Testis (tissue), 2 donors: ENCODE results near the gene SAMD11.

ENCODE experiments used
- POLR2A ChIP-seq: fragments of 450-650 bp; IDR thresholded peaks from one replicate; pipeline ENCODE4 v1.6.1; 2017; ENCODE audit warnings: antibody characterized with exemption, mild to moderate bottlenecking, moderate library complexity
- TF ChIP-seq, protein P1 (sequence below), 3 experiments: fragments of 450-650 bp in 2 of 3; fragments of 200-600 bp in 1 of 3; sonication (generic) in 1 of 3; IDR thresholded peaks; one replicate each; pipeline ENCODE4 v1.5.1; 2016 to 2019; ENCODE audit warnings: antibody characterized with exemption in 3 of 3, mild to moderate bottlenecking in 2 of 3, moderate library complexity in 1 of 3

DNA sequence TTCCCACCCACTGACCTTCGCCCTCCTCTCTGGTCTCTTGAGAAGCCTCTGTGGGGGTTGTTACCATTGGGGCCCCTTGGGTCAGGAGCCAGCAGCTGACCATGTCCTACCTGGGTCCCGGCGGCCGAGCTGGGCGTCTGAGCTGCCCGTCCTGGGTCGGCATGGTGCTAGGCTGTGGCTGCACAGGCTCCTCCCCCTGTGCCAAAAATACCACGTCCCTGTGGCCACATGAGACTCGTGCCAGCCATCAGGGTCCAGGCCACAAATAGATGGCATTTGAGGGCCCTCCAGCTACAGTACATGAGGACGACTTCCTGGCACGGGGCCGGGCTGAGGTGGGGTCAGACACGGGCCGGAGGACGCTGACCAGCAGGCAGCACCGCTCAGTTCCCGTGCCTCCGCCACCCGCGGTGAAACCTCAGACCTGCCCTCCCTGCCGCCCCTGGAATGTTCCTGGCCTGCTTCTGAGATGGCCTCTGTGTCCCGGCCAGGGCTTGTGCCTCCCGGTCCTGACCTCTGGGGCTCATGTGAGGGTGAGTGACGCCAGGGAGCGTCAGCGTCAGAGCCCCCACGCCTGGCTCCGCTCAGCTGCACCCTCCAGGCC lies 58.3 kb downstream of the SAMD11 start, which contains the start of gene PERM1:
- TF ChIP-seq, protein P1, sequence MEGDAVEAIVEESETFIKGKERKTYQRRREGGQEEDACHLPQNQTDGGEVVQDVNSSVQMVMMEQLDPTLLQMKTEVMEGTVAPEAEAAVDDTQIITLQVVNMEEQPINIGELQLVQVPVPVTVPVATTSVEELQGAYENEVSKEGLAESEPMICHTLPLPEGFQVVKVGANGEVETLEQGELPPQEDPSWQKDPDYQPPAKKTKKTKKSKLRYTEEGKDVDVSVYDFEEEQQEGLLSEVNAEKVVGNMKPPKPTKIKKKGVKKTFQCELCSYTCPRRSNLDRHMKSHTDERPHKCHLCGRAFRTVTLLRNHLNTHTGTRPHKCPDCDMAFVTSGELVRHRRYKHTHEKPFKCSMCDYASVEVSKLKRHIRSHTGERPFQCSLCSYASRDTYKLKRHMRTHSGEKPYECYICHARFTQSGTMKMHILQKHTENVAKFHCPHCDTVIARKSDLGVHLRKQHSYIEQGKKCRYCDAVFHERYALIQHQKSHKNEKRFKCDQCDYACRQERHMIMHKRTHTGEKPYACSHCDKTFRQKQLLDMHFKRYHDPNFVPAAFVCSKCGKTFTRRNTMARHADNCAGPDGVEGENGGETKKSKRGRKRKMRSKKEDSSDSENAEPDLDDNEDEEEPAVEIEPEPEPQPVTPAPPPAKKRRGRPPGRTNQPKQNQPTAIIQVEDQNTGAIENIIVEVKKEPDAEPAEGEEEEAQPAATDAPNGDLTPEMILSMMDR (IDR thresholded peaks at IDR 0.05): no peak
- no peak for TF ChIP-seq POLR2A
